ENCODE measurements around the gene CD163L1.

GRCh38 chr12:7351177-7351576 lies 92.8 kb downstream of the CD163L1 start:
- TF ChIP-seq POLR2A (IDR thresholded peaks at IDR 0.05) (no peak), CTCF (IDR thresholded peaks at IDR 0.05) (no peak)
